HG02840 (cell line): Measurements from ENCODE around the gene B4GALNT2.
"Not testable (repeated sequence)": the region's sequence is repeated elsewhere in the genome, so short reads cannot be mapped to it uniquely, and the experiment has no call there.

Experiments
- ATAC-seq: cut with Tn5 transposase; IDR thresholded peaks from one replicate; pipeline ENCODE4 v1.9.1; 2021; ENCODE audit warnings: mild to moderate bottlenecking, moderate library complexity, moderate number of reproducible peaks; ENCODE audit not compliant: unreplicated experiment, low FRiP score

Gene B4GALNT2

DNA sequence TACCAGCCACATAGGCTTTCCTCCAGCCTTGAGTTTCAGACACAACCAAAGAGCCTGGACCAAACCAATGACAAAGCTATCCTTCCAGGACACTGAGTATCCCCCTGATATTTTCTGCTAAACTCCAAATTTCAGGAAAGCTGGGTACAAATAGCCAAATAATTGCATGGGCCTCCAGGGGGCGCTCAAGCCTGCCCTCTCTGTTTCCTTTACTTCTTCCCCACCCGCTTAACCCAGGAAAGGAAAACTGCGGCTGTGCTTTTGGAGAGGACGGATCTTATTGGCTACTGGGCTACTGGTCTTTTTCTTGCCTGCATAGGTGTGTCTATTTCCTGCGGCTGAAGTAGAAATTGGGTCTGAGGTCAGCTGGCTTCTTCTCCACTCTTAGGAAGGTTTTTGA is 47.7 kb downstream of the B4GALNT2 start:
- ATAC-seq, result no peak

DNA sequence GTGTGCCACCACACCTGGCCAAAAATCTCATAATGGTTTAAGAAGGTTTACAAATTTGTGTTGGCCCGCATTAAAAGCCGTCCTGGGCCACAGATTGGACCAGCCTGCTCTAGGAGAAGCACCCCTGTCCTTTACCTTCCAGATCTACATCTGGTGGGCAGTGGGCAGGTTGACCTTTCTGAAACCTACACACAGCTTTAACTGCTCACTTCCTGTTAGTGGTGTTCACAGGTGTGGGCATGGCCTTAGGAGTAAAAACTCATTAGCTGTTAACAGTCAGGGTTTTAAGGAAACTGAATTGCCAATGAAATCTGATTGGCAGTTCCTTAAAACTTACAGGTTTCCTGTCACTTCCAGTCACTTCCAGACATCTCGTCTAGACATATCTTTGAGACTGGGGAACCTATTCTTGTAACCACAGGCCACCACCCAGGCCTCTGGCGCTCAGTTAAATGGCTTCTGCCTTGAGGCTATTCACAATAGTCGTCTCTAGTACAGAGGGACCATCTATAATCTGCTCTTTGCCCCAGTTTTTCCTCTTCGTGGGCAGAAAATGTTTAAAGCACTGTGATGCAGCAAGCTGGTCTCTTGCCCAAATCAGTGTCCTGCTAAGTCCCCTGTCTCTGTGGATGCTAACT is 48.5 kb downstream of the B4GALNT2 start:
- no peak for ATAC-seq

DNA sequence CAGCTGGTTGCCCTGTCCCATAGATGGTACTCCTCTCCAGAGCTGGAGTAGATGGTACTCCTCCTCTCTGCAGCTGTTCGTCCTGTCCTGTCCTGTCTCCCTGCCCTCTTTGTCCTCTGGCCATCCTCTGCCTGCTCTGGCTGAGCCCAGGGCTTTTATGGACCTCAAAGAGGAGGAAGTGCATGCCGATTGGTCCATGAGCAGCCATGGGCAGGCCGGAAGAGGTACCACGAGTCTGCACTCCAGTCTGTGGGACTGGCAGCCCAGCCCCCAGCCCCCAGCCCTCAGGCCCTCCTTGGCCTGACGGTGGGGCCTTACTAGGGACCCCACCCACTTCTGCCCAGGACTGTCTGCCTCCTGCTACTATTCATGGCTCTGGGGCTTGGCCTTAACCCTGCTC is 50.8 kb downstream of the B4GALNT2 start:
- no peak for ATAC-seq

DNA sequence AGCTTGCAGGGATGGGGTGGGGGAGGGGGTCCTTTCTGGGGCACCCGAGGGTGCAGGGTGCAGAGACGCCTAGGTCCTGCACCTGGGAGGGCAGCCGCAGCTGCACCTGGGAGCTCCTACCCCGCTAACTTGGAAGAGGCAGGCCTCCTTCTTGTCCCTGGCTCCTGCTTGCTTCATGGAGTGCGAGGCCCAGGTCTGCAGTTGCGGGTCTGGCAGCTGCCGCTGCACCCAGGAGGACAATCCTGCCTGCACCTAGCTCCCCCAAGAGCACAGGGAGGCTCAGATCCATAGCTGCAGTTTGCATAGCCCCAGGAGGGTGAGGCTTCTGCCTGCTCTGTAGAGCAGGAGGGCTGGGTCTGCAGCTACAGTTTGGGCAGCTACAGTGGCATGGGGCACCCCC is 51.2 kb downstream of the B4GALNT2 start:
- no peak for ATAC-seq

DNA sequence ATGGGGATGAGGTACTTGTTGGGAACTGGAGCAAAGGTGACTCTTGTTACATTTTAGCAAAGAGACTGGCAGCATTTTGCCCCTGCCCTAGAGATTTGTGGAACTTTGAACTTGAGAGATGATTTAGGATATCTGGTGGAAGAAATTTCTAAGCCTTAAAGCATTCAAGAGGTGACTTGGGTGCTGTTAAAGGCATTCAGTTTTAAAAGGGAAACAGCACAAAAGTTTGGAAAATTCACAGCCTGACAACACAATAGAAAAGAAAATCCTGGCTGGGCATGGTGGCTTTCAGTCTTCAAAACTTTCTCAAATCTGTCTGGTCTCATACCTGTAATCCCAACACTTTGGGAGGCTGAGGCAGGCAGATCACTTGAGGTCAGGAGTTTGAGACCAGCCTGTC is 52.0 kb downstream of the B4GALNT2 start:
- not testable (repeated sequence) for ATAC-seq

DNA sequence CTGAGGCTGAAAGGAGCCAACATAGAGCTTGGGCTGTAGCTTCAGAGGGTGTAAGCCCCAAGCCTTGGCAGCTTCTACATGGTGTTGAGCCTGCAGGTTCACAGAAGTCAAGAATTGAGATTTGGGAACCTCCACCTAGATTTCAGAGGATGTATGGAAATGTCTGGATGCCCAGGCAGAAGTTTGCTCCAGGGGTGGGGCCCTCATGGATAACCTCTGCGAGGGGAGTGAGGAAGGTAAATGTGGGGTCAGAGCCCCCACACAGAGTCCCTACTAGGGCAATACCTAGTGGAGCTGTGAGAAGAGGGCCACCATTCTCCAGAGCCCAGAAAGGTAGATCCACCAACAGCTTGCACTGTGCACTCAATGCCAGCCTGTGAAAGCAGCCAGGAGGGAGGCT is 52.8 kb downstream of the B4GALNT2 start:
- not testable (repeated sequence) for ATAC-seq

DNA sequence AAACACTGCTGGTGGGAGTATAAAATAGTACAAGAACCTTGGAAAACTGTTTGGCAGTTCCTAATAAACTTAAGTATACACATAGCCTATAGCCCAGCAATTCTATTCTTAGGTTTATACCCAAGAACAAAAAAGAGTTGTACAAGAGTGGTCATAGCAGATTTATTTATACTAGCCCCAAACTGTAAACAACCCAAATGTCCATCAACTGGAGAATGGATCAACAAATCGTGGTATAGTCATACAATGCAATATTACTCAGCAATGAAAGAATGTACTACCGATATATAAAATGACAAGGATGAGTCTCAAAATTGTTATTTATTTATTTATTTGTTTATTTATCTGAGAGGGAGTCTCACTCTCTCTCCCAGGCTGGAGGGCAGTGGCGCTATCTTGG is 54.7 kb downstream of the B4GALNT2 start:
- ATAC-seq, result no peak

DNA sequence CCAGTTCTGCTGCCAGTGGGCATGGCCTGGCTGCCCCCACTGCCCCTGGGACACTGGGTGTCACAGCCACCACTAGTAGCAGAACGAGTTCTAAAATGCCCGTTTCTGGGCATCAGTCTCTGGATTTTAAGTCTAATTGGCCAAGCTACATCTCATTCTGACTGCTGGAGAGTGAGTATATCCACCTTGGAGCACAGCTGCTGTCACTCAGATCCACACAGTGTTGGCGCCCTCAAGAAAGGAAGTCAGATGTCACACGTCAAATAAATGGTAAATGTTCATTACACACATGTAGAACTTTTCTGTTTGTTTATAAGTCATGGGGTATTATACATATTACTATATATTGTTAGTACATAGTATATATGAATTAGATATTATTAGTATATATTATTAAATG is 58.4 kb downstream of the B4GALNT2 start:
- no peak for ATAC-seq

DNA sequence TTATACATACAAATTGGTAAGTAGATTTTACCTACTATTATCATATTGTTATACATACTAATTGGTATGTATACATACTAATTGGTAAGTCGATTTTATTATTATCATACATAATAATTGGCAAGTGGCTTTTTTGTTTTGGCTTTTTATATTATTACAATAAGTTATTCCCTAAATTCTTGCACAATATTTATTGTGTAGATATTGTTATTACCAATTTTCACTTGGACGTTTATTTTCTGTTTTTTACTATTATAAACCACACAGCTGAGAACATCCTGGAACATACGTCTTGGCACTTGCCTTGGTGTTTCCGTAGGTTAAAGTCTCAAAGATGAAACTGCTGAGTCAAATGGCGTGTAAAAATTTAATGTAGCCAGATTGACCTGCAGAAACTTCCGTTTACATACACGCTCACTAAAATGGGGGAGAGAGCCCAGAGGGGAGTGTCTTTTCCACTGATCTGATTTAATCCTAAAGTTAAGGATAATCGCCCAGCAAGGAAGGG is 58.9 kb downstream of the B4GALNT2 start:
- ATAC-seq, result no peak

DNA sequence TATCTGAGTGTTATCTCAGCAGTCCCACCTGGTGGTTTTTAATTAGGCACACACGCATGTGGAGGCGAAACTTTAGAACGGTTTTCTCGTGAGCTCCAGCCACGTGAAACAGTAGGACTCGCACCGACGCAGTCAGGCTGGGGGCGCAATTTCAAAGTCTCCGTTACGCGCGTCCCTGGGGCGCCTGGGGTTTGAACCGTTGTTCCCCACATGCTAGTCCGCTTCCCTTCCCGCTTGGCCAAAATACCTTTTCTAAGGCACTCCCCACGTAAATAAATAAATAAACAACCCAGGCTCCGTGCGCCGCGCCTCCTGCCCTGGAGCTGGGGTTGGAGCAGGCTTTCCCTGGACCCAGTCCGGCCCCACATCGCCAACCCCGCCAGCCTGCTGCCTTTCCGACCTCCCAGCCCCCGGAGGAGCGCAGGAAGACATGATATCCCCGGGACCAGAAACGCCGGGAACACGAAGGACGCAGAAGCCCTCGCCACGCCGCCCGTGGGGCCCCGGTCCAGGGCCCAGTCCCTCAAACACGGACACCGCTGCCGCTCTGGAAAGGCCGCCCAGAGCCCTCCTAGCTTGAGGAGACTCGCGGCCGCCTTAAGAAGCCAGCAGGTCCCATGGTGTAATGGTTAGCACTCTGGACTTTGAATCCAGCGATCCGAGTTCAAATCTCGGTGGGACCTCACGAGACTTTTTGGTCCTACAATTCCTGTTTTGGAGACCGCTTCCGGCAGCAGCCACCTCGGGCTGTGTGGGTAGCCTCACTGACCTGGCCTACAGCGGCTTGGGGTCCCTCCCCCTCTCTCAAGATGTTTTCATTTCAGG is 59.6 kb downstream of the B4GALNT2 start:
- ATAC-seq, result peak; percentile 51

DNA sequence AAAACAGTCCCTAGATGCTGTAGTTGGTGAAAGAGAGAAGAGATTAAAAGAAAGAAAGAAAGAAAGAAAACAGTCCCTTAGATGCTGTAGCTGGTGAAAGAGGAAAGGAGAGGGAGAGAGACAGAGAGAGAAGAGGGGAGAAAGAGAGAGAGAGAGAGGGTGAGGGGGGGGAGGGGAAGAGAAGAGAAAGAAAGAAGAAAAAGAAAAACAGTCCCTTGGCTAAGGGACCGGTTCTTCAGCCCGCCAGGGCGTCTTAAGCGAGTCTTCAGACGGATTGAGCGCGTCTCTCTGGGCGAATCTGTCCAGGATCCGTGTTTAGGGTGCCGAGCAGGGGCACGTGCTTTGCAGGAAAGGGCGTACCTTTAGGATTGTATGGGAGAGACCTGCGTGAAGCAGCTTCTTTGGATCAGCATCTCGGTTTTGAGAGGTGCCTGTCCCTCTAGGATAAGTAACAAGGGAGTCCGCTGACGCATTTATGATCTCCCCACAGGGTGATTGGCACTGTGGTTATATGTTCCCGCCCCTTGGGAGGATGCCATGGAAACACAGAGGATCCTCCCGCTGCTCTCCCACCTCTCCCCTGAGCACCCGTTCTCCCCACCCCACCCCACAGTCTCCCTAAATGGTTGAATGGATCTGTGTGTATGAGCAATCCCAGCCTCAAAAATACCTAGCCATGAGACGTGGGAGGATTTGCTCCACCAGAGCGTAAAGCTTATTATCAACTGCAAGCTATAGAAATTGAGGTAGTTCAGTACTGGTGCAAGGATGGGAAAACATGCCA is 61.1 kb downstream of the B4GALNT2 start:
- ATAC-seq, result no peak

DNA sequence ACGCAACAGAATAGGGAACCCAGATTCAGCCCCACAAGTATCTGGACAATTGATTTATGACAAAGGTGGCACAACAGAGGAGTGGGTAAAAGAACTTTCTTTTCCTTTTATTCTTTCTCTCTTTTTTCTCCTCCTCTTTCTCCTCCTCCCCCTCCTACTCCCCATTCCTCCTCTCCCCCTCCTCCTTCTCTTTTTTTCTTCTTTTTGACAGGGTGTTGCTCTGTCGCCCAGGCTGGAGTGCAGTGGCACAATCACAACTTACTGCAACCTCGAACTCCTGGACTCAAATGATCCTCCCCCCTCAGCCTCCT is 61.7 kb downstream of the B4GALNT2 start:
- no peak for ATAC-seq

DNA sequence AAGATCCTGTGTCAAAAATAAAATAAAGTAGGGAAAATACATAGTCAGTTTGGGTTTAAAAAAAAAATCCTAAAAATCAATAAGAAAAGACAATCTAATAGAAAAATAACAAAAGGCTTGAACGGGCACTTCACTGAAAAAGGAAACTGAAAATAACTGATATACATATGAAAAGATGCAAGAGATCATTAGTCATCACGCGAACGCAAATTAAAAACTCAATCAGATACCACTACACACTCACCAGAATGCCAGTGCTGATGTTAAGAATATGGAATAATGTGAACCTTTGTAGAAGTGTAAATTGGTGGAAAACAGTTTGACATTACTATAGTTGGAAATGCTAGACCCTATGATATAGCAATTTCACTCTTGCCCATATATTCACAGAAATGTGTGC is 63.2 kb downstream of the B4GALNT2 start:
- ATAC-seq, result no peak

DNA sequence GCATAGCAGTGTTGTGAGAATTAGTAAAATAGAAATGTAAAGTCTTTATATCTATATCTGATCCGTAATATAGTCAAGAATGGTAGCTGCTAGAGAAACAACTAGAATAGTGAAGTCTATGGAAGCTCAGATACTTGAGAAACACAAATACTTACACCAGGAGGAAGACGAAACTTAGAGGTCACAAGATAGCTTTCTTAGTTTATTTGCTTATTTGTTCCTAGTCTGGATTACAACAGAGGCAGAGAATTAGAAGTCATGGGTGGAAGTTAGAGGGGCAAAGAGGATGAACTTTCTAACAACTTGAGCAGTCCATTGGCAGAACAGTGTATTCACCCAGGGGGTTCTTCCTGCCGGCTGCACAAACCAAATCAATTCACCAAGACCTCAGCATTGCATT is 64.0 kb downstream of the B4GALNT2 start:
- ATAC-seq, result no peak

DNA sequence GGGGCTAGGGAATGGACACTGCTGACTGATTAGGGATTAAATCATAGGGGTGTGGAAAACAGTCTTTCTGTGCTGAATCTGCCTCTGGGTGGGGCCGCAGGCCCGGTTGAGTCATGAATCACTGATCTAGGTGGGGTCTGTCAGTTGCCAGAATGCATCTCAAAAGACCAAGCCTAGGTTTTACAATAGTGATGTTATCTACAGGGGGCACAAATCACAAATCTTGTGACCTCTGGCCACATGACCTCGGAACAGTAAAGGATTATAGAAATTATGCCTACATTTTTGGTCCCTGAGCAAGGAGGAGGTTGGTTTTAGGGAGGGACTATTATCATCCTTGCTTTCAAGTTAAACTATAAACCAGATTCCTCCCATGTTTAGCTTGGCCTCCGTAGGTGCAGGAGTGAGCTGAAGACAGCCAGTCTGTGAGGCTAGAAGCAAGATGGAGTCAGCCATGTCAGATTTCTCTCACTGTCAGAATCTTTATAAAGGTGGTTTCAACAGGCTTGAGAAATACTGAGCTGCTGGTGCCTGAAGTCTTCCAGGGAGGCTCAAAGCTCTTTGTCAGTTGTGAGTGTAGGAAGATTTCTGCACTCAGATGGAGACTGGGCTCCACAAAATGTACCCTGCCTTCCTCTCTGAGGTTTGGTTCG is 64.9 kb downstream of the B4GALNT2 start:
- ATAC-seq, result no peak

DNA sequence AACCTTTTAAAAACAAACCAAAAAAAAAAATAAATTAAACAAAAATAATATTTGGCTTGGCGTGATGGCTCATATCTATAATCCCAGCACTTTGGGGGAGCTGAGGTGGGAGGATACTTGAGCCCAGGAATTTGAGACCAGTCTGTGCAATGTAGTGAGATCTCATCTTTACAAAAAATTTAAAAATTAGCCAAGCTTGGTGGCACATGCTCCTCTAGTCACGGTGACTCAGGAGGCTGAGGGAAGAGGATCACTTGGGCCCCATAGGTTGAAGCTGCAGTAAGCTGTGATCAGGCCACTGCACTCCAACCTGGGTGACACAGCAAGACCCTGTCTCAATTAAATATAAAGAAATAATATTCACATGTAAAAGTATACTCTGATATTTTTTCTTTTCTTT is 65.6 kb downstream of the B4GALNT2 start:
- ATAC-seq, result no peak

DNA sequence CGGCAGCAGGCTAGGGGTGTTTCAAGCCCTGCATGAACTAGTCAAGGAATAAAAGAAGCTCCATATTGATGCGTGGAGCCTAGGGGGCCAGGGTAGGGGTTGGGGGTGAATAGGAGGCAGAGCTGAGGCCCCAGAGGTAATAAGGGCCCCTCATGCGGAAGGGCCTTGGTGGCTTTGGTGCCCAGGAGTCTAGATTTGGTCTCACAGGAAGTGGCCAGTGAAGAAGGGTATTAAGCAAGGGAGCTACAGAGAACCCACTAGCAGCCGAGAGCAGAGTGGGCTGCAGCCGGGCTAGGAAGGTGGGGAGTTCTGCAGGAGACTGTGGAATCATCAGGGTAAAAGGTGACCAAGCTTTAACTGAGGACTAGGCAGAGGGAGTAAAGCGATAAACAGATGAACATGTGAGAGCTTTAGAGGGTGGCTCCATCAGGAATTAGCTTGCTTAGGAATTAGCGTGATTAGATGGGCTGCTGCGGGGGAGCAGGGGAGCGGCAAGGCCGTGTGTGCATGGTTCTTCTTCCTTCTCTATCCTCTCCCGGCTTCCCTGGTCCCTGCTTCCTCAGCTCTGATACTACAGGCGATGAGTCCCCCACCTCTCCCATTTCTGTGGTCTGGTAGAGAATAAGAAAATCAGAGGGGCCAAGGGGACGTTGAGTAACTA is 68.0 kb downstream of the B4GALNT2 start:
- no peak for ATAC-seq

DNA sequence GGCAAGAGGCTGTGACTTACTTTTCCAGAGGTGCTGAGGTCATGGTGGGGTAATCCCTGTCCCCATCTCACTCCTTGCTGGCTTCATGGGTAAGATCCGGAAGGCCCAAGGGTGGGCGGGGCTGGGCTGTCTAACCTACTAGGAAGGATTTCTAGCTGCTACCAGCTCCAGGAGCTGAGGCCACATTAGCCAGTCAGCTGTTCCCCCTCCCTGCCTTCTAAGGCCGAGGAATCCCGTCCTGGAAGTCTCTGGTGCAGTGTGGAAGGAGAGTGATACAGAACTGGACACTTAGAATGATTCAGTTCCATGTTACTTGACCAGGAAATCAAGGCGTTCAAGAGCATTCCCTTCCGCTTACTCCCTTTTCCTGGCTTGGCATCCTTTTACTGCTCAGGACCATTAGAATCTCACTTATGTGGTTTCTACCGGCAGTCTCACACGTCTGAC is 68.9 kb downstream of the B4GALNT2 start:
- no peak for ATAC-seq

DNA sequence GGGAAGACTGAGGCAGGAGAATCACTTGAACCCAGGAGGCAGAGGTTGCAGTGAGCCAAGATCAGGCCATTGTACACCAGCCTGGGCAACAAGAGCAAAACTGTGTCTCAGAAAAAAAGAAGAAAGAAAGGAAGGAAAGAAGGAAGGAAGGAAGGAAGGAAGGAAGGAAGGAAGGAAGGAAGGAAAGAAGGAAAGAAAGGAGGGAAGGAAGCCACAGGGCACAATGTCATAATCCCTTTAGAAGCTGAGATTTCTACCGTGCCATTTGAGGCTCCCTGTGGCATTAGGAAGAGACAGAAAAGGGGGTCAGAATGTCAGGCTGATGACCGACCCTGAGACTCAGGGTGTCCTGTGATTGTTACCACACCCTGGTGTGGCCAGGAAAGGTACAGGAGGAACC is 71.2 kb downstream of the B4GALNT2 start:
- ATAC-seq, result no peak

DNA sequence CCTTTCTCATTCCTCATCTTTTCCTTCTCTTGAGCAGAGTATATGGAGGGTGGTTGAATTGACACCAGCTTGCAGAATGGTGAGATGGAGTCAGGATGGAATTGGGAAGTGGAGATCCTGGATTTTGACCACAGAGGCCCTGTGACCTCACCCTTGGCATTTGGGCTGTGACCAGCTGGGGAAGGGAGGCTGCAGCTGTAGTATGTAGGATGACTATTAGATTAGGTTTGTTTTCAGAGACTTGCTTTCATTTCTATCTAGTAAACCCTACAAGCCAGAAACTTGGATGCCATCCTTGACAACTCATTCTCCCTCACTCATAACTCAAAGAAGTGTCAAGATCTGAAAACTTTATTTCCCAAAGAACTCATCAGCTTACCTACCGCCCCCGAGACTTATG is 71.9 kb downstream of the B4GALNT2 start:
- no peak for ATAC-seq
